Ammon's horn (tissue), 1 donor: ENCODE measurements around the gene ALDH8A1.

Experiments
- DNase-seq: peaks from one replicate; pipeline ENCODE4 v3.0.0-alpha.2; 2016; ENCODE audit warnings: low spot score

Gene ALDH8A1, protein sequence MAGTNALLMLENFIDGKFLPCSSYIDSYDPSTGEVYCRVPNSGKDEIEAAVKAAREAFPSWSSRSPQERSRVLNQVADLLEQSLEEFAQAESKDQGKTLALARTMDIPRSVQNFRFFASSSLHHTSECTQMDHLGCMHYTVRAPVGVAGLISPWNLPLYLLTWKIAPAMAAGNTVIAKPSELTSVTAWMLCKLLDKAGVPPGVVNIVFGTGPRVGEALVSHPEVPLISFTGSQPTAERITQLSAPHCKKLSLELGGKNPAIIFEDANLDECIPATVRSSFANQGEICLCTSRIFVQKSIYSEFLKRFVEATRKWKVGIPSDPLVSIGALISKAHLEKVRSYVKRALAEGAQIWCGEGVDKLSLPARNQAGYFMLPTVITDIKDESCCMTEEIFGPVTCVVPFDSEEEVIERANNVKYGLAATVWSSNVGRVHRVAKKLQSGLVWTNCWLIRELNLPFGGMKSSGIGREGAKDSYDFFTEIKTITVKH

DNA sequence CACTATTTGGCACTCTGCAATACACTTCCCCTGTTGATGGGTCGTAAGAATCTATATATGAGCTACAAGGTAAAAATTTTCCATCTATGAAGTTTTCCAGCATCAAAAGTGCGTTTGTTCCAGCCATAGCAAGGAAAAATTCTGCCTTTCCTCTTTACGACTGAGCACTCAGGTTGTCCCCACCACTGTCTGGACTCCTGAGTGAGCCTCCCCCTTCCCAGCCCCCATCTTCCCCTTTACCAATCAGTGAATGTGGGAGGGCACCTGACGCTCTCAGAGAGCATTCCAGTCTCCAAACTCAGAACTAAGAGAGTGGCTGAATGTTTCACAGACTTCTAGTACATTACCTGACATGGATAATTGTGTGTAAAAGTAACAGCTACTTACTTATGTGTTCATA is at the start of gene ALDH8A1:
Gene ALDH8A1 (minus strand): TSS at position 175 of the 400 bp plus-strand sequence. CDS start 48 bp downstream, at position 127.
- no peak for DNase-seq

DNA sequence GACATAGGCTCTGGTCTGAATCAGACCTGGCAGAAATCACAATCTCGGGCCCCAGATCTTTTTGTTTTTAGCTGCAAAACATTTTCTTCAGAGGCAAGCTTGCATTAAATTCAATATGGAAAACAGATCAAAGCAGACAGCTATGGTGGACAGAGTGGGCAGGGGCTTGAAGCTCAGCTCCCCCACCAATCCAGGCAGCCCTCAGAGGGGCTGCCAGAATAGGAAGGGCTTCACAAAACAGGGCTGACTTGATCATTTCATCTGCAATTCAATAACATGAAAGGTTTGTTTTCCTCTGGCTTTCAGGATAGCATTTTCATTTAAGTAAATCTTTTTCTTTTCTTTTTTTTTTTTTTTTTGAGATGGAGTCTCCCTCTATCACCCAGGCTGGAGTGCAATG is 49.2 kb upstream of the ALDH8A1 start:
- no peak for DNase-seq

DNA sequence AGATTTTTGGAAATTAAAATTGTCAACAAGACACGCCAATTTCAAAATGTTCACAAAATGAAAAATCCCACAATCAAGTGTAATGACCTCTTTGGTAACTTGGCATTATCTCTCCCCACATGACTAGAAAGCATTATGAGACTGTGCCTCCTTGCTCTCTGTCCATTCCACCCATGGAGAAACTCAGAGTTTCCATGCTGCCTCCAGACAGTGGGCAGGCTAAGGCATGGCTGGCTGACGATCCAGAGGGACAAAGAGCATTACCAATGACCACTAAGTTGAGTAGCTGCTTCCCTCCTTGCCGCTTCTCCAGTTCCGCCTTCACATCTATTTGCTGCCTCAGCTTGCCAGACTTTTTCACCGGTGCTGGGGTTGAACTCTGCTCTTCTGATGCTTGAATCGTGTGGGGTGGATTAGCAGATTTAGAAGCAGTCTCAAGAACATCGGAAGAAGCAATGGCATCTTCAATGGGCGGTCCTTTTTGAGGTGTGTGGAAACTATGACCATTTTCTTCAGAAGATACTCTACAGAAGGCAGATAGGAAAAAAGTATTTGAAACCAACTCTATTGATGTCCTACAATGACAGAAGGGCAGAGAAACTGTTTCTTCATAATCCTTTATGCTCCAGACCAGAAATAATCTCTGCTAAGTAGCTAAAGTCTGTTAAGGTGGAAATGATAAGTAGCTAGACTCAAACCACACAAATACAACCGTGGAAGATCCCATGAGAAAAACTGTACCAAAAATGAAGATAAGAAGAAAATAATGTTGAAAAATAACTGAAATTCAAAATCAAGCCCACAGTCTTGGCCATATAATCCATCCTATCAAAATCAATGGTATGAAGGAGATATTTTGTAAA is 47.5 kb upstream of the ALDH8A1 start:
- no peak for DNase-seq

DNA sequence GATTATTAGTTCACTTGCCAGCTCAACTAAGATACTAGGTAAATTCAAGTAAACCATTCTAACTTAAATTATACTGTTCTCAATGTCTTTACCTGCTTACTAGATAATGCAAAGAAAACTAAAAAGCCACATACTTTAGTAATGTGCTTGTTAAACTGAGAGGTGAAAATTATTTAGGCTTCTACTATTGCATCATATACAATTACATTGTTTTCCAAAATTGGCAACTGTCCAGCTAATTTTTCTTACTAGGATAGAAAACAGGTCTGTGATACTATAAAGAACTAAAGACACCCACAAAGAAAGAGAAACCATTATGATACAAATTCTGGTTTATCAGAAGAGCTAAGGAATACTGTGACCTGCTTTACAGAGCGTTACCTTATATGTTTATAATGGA is 45.6 kb upstream of the ALDH8A1 start:
- no peak for DNase-seq

DNA sequence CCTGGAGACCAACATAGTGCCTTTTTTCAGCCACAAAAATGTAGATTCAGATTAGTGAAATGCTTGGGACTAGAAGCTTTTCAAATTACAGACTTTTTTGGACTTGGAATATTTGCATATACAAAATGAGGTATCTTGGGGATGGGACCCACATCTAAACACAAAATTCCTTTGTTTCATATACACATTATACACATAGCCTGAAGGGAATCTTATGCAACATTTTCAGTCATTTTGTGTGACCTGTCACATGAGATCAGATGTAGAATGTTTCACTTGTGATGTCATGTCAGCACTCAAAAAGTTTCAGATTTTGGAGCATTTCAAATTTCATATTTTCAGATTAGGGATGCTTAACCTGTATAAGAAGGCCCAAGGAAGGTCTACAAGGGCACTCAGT is 44.5 kb upstream of the ALDH8A1 start:
- no peak for DNase-seq

DNA sequence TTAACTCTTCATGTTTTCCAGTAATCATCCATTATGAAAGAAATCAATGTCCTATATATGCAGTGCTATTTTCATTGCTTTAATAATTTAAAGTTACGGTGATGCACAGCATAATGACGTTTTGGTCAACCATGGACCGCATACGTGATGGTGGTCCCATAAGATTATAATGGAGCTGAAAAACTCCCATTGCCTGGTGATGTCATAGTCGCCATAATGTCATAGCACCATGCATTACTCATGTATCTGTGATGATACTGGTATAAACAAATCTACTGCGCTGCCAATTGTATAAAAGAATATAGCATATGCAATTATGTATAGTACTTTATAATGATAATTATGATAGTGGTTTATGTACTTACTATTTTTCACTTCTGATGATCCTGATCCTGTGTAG is 42.3 kb upstream of the ALDH8A1 start:
- no peak for DNase-seq

DNA sequence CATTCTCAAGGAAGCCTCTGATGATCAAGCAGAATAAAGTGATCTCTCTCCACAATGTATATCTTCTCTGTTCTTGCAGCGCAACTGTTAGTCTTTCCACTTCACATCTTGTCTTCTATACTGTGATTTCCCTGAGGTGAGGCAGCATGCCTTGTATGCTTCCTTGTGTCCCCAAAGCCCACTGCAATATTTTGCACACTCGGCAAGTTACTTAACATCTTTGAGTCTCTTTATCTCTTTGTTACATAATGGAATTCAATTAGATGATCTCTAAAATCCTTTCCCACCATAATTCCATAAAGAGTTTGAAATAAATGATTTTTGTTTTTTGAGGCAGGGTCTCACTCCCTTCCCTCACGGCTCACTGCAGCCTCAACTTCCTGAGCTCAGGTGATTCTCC is 40.4 kb upstream of the ALDH8A1 start:
- DNase-seq = no peak

DNA sequence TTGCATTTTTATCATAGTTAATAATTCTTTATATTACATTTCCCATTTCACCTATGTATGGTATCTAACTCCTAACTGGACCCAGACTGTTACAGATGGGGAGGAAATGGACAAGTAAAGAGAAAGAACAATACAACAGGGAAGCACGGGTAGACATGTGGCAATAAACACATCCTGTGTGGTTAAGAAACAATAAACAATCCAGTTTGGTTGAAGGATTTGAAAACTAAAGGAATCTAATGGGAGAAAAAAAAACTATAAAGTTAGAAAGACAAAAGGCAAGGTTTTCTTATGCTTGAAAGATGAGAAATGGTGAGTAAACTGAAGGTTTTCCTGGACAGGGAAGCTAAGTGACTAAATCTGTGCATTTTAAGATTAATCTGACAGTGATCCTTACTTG is 34.9 kb upstream of the ALDH8A1 start:
- DNase-seq = no peak

DNA sequence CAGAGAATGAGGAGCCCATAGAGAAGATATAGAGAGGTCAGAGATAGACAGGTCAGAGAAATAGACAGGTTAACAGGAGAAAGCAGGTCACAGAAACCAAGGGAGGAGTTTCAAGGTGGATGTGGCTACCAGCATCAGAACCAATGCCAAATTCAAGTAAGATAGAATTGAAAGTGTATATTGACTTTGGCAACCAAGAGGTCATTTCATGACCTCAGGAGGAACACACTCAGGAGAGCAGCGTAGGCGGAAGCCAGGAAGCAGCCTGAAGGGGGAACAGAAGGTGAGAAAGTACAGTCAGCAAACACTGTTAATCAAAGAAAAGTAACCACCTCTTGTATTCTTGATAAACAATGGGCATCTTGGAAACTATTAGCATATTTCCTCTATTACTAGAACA is 33.9 kb upstream of the ALDH8A1 start:
- DNase-seq = no peak

DNA sequence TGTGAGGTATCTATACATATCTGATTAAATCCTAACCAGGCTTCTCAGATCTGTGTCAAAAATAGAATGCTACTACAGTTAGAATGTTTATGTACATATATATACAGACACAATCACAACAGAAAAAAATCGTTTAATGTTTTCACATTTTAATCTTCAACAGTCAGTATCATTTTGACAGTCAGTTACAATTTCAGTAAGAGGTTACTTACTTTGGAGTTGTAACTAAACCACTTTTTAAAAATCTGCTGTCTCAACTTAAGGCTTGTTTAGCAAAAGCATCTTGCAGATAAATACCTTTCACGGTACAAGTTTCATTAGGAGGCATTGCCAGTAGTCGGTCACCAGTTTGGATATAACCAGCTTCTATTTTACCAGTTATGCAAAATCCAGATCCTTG is 32.3 kb upstream of the ALDH8A1 start:
- DNase-seq = no peak

DNA sequence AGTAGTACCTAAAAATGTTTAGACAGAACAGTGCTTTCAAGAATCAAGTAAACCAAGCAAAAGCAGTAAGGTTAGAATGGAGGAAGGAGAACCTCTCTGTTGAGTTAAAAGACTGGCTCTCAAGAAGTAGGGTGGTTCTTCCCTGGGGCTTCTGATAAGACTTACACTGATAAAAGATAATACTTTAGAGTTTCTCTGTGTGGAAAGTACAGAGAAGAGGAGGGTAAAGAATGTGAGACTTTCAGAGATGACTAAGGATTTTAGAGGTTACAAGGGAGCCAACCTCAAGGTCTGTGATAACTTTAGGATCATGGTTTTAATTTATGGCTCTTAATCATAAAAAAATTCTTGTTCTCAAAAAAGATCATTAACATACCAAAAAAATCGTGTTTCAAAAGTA is 30.9 kb upstream of the ALDH8A1 start:
- DNase-seq = no peak

DNA sequence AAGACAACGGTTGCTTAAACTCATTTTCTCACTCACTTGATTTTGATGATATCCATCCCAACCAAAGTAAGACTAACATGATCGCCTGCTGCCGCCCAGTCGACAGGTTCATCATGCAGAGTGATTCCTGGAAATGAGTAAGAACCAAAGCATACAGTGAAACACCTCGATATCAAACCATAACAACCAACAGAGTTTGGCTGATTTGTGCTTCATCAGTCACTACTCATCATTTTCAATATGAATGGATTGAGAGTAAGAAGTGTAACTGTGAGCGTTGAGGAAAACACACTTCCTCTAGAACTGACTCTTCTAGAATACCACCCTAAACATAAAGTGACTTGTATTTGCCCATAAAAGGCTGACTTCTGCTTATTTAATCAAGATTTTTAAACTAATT is 29.2 kb upstream of the ALDH8A1 start:
- no peak for DNase-seq

DNA sequence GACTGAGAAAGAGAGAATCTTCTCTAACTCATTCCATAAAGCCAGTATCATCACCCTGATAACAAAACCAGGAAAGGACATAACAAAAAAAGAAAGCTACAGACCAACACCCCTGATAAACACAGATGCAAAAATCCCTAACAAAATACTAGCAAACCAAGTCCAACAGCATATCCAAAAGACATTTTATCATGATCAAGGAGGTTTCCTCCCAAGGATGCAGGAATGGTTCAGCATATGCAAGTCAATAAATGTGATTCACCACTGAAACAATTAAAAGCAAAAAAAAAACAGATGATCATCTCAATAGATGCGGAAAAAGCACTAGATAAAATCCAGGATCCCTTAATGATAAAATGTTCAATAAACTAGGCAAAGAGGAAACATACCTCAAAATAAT is 24.5 kb upstream of the ALDH8A1 start:
- DNase-seq = no peak

DNA sequence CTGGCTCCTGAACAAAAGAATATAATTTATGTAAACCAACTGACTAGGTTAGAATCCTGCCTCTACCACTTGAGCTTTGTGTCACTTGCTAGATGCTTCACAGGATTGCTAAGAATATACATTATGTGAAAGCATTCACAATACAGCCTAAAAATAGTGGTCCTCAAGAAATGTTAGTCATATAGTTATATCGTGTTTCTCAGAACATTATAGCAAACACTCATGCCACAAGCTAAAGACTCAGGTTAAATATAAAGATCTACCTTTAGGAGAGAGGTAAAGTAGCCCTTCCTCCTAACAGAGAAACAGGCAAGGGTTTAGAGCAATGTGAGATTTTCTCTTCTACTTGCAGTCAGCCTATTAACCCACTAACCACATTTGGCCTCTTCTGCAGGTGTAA is 17.8 kb upstream of the ALDH8A1 start:
- no peak for DNase-seq

DNA sequence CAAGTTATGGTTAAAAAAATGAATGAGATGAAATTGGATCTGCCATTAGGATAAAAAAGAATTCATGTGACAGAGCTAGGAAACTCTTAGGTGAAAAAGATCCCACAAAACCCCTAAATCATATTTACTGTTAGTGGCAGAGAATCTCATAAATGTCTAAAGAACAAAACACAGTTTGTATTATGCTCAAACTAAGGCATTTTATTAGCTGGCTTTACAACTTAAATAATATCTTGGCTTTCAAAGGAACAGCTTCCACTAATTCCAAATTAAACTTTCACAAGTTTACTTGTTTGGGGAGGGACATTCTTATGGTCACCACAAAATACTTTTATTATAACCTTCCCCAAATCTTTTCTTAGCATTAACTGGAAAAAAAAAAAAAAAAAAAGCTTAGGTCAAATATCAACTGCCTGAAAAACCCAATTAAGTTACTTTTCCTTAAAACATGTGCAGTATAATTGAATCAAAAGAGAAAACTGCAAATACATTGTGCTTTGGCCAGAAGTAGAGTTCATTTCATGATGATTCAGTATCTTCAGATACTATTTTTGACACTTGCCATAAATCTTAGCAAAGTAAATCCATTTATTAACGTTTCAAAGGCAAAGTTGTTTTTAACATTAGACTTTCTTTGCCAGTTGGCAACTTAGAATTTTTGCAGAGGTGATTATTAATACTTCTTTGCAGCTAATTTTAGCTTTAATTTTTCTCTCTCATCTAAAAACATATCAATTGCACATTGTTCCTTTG is 14.7 kb upstream of the ALDH8A1 start:
- DNase-seq = no peak

DNA sequence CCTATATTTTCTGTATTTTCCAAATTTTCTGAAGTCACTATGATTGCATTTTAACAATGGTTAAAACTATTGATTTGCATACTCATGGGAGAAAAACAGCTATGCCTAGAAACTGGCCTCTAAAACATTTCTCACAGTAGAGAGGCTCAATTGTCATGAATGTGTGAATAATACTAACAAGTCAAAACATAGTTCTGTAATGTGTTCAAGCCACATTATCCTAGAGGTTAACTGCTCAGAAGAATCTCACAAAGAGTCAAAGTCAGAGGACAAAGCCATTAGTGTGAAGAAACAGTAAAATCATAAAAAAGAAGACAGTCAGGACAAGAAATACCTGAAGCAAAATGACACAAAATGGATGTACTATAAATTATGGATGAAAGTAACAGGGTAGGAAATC is 12.5 kb upstream of the ALDH8A1 start:
- DNase-seq = no peak

DNA sequence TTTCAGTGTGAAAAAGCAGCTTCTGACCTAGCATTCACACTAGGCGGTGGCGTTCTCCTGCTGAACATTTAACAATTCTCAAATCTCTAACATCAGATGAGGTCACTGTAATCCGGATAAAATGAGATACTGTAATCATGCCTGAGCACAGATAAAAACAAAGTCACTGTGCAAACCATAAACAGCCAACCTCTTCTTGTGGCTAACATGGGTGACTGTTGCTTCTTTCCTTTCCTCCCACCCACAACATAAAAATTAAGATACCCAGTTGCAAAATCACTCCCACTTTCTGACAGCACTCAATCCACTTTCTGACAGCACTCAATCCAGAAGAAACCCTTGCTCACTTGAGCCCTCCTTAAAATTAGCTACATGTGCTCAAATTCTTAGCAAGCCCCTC is 11.5 kb upstream of the ALDH8A1 start:
- no peak for DNase-seq

DNA sequence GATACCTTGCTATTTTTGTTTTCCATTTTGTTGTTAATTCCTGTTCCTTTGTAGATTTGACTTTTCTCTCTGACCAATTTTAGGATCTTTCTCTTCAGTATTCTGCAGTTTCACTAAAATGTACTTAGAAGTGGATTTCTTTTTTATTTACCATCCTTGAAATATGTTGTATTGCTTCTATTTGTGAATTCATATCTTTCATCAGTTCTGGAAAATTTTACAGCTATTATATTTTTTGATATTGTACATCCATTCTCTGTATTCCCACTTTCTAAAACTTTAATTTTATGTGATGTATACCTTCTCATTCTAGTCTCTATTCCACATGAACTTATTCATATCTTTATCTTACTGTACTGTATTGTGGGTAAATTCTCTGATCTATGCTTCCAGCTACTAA is 9.7 kb upstream of the ALDH8A1 start:
- DNase-seq = no peak

DNA sequence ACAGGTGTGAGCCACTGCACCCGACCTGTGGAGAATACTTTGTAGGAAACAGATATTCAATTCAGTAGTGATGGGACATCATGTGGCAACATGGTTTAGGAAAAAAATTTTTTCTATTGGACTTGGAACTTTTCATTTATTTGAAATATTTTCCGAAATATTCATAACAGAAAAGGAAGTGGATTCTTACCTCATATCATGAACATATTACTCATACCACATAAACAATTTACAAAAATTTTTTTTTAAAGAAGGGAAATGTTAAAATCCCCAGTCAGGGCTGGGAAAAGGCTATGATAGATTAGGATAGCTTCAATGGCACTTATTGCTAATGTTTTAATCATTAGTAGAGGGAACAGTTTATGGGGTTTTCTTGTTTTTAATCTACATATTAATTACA is 6.8 kb upstream of the ALDH8A1 start:
- DNase-seq = no peak

DNA sequence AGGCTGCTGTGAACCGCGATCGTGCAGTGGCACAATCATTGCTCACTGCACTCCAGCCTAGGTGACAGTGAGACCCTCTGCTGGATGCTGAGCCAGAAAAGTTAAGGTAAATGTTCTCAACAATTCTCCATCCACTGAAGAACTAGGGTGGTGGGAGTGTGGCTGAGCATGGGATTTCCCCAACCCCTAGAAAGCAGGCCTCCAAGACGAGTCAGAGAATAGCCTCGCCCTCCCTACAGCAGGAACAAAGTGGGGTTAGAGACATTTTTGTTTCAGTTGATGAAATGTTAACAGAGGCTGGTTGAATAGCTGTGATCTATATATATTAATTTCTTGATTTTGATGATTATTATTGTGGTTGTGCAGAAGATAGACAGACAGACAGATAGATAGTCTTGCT is 6.1 kb upstream of the ALDH8A1 start:
- no peak for DNase-seq

DNA sequence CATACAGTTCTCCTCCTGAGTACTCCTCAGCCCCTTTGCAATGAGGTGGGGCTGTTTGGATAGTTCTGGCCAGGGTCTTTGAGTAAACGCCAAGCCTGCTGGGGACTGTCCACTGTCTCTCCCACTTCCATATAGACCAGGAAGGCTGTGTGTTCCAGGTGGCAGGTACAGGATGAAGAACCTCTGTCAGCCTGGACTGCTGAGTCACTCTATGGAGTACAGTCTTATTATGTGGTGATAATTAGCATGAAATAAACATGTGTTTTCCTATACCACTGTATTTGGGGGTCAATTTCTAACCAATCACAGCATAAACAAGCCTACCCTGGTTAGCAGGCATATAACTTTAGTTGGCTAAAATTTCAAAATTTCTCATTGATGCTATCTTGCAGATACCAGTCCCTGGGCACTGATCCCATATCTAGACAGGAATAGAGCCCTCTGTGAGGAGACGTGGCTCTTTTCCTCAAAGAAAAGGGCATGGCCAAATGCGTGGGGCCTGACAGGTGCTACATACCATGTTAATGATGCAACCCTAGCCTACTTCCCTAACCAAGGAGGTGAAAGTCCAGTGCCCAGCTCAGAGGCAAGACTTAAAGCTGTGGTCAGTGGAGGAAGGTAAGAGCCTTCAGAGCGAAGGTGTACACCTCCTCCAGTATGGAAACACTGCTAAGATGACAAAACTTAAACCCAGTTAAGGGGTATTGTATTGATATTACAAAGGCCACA is 4.5 kb upstream of the ALDH8A1 start:
- no peak for DNase-seq
